ENCODE results near the gene PPP6R2. TPM values are rescaled to one million over a fixed set of nuclear protein-coding genes. Genes with fewer than 3 reads are reported as not detected.

The PPP6R2 gene
- total and polyA plus RNA-seq, 2 donors (not counting 3 experiments of a cell fraction or from before 2014, with no cell fraction given), result 38.6 to 54.6 TPM

DNA sequence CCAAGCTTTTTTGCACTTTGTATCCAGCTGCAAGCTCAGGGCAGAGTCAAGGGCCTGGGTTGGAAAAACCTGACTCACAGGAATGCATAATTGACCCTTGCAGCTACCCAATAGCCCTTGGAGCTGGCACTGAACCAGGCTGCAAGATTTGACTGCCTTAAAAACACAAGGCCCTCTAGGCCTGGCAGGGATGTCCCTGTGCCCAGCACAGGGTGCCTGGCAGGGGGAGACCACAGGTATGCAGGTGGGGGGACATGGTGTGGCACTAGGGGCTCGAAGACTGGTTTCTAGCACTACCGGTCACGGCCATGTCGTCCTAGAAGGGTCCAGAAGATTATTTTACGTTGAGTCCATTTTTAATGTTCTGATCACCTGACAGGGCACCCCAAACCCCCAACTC, 101.5 kb downstream of the PPP6R2 start:
- peak; percentile 31 for FAIRE-seq

DNA sequence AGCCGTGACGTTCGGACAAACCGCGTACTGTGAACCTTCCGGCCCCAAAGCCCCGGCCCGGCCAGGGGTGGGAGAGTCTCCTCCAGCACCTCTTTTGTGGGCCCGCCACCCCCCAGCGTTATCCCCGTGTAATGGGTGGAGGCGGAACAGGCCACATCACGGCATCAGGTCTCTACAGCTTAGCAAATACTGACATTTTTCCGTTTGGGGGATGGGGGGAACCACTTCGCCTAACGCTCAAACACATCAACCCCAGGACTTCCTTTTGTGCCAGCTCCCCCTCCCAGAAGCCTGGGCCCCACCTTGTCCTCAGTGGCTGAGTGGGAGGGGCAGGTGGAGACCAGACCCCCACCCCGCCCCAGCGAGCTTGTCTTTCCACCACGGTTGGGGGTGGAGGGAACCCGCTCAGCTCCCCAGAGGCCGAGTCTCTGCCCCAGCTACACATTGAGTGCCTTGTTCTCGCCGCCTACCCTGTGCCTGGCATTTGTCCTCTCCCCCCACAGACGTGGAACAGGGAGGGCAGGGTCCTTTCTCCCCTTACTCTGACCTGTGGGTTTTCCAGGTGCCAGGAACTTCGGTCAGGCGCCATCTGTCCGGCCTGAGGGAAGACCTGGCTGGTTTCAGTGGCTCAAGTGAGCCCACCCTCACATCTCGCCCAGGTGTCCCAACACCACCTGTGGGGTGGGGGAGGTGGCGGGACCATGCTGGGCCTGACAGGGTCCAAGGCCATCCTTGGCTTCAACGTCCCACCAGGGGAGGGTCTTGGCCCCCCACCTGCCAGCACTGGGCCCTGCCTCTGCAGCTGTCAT, 102.1 kb downstream of the PPP6R2 start:
- BruUV-seq (replicated peaks), result no TSS peak
- no peak overlapping the region for H2AFZ ChIP-seq (ENCODE audit: low read depth, low read length)
- H3K4me2 ChIP-seq (ENCODE audit: insufficient read depth, low read length), result no peak overlapping the region
- DNase-seq (ENCODE audit: low read depth, low spot score) (no peak), FAIRE-seq (no peak)
- dilution Hi-C loops (cut with MboI; ENCODE audit: extremely low pct_ligation_motif_present, low sequenced_read_pairs) (no loop called here), intact Hi-C loops (cut with micrococcal nuclease) (no loop called here)
- no peaks in the 10 kb centered on the region for H3K9me1 ChIP-seq (replicated peaks; ENCODE audit: control insufficient read depth, extremely low read depth, insufficient read depth, low read length)
- H3K4me1 ChIP-seq (ENCODE audit: control insufficient read depth, extremely low read depth, insufficient read depth, low read length), result peaks cover 6% of the 10 kb centered on the region
- ChIA-PET POLR2A (no interaction called here), CTCF (interaction anchor here (0.8 to 1.6 kb wide), 2 partner anchors 53 to 80 kb away, joined by 3 to 9 read pairs; partner anchors contain the start of gene SCO2)
- H3K27me3 ChIP-seq (ENCODE audit: control insufficient read depth in 2 of 2, insufficient read depth in 2 of 2, low read length in 2 of 2), result no peaks in the 10 kb centered on the region
- H3K9me3 ChIP-seq (replicated peaks; ENCODE audit: control insufficient read depth, insufficient read depth, low read length), result no peaks in the 10 kb centered on the region
- no peak for TF ChIP-seq MYC (IDR thresholded peaks at IDR 0.05; ENCODE audit: low read depth, low read length)
- TF ChIP-seq EZH2 (IDR thresholded peaks at IDR 0.05; ENCODE audit: borderline replicate concordance, low read depth, low read length, severe bottlenecking), result no peak
- TF ChIP-seq POLR2AphosphoS5 (IDR thresholded peaks at IDR 0.05; ENCODE audit: insufficient read depth, low read depth, low read length), result no peak
- TF ChIP-seq JUN (IDR thresholded peaks at IDR 0.05; ENCODE audit: borderline replicate concordance, insufficient read depth, insufficient read length, low read depth), result no peak
- TF ChIP-seq POLR2A (IDR thresholded peaks at IDR 0.05; ENCODE audit: low read depth, low read length), result no peak
- no peak for TF ChIP-seq GATA2 (IDR thresholded peaks at IDR 0.05; ENCODE audit: insufficient read depth, insufficient read length, low read depth, low read length)
- no peaks in the 10 kb centered on the region for H4K20me1 ChIP-seq (replicated peaks; ENCODE audit: control insufficient read depth, extremely low read depth, insufficient read depth, low read length)
- H3K4me3 ChIP-seq (replicated peaks in 1 of 3; ENCODE audit: insufficient read depth in 1 of 3, low read depth in 1 of 3, low read length in 3 of 3), result no peak overlapping the region
- no peak overlapping the region for H3K27ac ChIP-seq (ENCODE audit: insufficient read depth, low read depth, low read length)
- H3K79me2 ChIP-seq (ENCODE audit: control insufficient read depth, insufficient read depth, low read length), result no peaks in the 10 kb centered on the region
- H3K36me3 ChIP-seq (ENCODE audit: control insufficient read depth in 2 of 2, extremely low read depth in 1 of 2, insufficient read depth in 2 of 2, low read length in 2 of 2), result peaks cover 6 to 40% of the 10 kb centered on the region in 2 experiments
- no peak overlapping the region for H3K9ac ChIP-seq (replicated peaks; ENCODE audit: extremely low read depth, insufficient read depth, low read length)

More for the DNA sequence above, 101.5 kb downstream of the PPP6R2 start:
- Histone ChIP-seq H3K27me3 (ENCODE audit: control insufficient read depth in 2 of 2, insufficient read depth in 2 of 2, low read length in 2 of 2) (no peaks in the 10 kb centered on the region), H3K4me2 (ENCODE audit: insufficient read depth, low read length) (no peak overlapping the region), H3K79me2 (ENCODE audit: control insufficient read depth, insufficient read depth, low read length) (no peaks in the 10 kb centered on the region), H3K9me1 (replicated peaks; ENCODE audit: control insufficient read depth, extremely low read depth, insufficient read depth, low read length) (no peaks in the 10 kb centered on the region), H3K4me1 (ENCODE audit: control insufficient read depth, extremely low read depth, insufficient read depth, low read length) (peaks cover 6% of the 10 kb centered on the region), H3K9me3 (replicated peaks; ENCODE audit: control insufficient read depth, insufficient read depth, low read length) (no peaks in the 10 kb centered on the region), H4K20me1 (replicated peaks; ENCODE audit: control insufficient read depth, extremely low read depth, insufficient read depth, low read length) (no peaks in the 10 kb centered on the region), H3K36me3 (ENCODE audit: control insufficient read depth in 2 of 2, extremely low read depth in 1 of 2, insufficient read depth in 2 of 2, low read length in 2 of 2) (peaks cover 3 to 45% of the 10 kb centered on the region in 2 experiments), H3K4me3 (replicated peaks in 1 of 3; ENCODE audit: insufficient read depth in 1 of 3, low read depth in 1 of 3, low read length in 3 of 3) (no peak overlapping the region), H3K9ac (replicated peaks; ENCODE audit: extremely low read depth, insufficient read depth, low read length) (no peak overlapping the region), H2AFZ (ENCODE audit: low read depth, low read length) (no peak overlapping the region), H3K27ac (ENCODE audit: insufficient read depth, low read depth, low read length) (no peak overlapping the region)
- intact Hi-C loops (cut with micrococcal nuclease) (no loop called here), dilution Hi-C loops (cut with MboI; ENCODE audit: extremely low pct_ligation_motif_present, low sequenced_read_pairs) (no loop called here)
- ChIA-PET POLR2A (interaction anchor here (0.6 kb wide), 1 partner anchor 150 kb away, joined by 3 read pairs; no protein-coding TSS in a partner anchor), CTCF (interaction anchor here (0.6 to 1.6 kb wide), 3 partner anchors 53 to 176 kb away, joined by 3 to 9 read pairs (median 3); partner anchors contain the start of gene SCO2)
- BruUV-seq (replicated peaks), result TSS peak; percentile 9
- no peak for TF ChIP-seq GATA2 (IDR thresholded peaks at IDR 0.05; ENCODE audit: insufficient read depth, insufficient read length, low read depth, low read length)
- peak; percentile 62 for DNase-seq (ENCODE audit: low read depth, low spot score)
